HL-60 (cell line): ENCODE measurements around the gene GFER.

Source experiments
- POLR2AphosphoS5 ChIP-seq: IDR thresholded peaks from 2 replicates; pipeline ENCODE4 v1.6.1; 2012; ENCODE audit warnings: low read depth
- TF ChIP-seq, protein P1 (sequence below): IDR thresholded peaks from one replicate; pipeline ENCODE4 v1.5.1; 2011; ENCODE audit warnings: low read length, control low read depth, inconsistent platforms; ENCODE audit not compliant: insufficient read depth
- TF ChIP-seq, protein P2 (sequence below): IDR thresholded peaks from 2 replicates; pipeline ENCODE4 v1.6.1; 2012; ENCODE audit warnings: low read depth; ENCODE audit not compliant: insufficient replicate concordance

DNA sequence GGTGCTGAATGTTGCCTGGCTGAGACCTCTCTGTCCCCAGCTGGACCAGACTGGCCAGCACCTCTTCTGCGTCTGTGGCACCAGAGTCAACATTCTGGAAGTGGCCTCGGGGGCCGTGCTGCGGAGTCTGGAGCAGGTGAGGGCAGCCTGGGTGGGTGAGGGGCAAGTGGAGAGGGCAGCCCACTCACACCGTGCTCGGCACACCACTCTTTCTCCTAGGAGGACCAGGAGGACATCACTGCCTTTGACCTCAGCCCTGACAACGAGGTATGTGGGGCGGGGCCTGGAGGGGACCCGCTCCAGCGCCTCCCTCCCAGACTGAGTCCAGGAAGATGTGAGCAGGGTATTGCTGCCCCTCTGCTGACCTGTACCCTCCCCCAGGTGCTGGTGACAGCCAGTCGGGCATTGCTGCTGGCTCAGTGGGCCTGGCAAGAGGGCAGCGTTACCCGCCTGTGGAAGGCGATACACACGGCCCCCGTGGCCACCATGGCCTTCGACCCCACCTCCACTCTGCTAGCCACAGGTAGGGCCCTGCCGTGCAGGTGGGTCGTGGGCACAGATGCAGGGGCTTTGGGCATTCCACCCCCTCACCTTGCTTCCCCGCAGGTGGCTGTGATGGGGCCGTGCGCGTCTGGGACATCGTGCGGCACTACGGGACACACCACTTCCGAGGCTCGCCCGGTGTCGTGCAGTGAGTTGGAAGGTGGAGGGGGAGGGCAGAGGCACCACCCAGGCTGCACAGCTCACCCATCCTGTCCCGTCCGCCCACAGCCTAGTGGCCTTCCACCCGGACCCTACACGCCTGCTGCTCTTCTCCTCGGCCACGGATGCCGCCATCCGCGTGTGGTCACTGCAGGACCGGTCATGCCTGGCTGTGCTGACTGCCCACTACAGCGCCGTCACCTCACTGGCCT, 9.6 kb upstream of the GFER start:
- TF ChIP-seq, protein P1, sequence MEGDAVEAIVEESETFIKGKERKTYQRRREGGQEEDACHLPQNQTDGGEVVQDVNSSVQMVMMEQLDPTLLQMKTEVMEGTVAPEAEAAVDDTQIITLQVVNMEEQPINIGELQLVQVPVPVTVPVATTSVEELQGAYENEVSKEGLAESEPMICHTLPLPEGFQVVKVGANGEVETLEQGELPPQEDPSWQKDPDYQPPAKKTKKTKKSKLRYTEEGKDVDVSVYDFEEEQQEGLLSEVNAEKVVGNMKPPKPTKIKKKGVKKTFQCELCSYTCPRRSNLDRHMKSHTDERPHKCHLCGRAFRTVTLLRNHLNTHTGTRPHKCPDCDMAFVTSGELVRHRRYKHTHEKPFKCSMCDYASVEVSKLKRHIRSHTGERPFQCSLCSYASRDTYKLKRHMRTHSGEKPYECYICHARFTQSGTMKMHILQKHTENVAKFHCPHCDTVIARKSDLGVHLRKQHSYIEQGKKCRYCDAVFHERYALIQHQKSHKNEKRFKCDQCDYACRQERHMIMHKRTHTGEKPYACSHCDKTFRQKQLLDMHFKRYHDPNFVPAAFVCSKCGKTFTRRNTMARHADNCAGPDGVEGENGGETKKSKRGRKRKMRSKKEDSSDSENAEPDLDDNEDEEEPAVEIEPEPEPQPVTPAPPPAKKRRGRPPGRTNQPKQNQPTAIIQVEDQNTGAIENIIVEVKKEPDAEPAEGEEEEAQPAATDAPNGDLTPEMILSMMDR = no peak
- TF ChIP-seq POLR2AphosphoS5 = no peak
- TF ChIP-seq, protein P2, sequence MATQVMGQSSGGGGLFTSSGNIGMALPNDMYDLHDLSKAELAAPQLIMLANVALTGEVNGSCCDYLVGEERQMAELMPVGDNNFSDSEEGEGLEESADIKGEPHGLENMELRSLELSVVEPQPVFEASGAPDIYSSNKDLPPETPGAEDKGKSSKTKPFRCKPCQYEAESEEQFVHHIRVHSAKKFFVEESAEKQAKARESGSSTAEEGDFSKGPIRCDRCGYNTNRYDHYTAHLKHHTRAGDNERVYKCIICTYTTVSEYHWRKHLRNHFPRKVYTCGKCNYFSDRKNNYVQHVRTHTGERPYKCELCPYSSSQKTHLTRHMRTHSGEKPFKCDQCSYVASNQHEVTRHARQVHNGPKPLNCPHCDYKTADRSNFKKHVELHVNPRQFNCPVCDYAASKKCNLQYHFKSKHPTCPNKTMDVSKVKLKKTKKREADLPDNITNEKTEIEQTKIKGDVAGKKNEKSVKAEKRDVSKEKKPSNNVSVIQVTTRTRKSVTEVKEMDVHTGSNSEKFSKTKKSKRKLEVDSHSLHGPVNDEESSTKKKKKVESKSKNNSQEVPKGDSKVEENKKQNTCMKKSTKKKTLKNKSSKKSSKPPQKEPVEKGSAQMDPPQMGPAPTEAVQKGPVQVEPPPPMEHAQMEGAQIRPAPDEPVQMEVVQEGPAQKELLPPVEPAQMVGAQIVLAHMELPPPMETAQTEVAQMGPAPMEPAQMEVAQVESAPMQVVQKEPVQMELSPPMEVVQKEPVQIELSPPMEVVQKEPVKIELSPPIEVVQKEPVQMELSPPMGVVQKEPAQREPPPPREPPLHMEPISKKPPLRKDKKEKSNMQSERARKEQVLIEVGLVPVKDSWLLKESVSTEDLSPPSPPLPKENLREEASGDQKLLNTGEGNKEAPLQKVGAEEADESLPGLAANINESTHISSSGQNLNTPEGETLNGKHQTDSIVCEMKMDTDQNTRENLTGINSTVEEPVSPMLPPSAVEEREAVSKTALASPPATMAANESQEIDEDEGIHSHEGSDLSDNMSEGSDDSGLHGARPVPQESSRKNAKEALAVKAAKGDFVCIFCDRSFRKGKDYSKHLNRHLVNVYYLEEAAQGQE = no peak
